Naive thymus-derived CD4-positive, alpha-beta T cell (primary cell): Measurements from ENCODE around the gene NEDD4L. TPM values are rescaled to one million over a fixed set of nuclear protein-coding genes. Genes with fewer than 3 reads are reported as not detected.

ENCODE experiments used
- ATAC-seq: fragments of 150-1000 bp; cut with Tn5 transposase; 2 replicates; pipeline ENCODE4 v1.10.0; 2021; ENCODE audit warnings: mild to moderate bottlenecking, moderate library complexity
- CTCF ChIA-PET: fragments of 350-600 bp; sonication (Branson Sonifier 250); formaldehyde crosslinking; loops from one replicate; lab custom pipeline; 2021; ENCODE audit warnings: antibody characterized with exemption; lab: Charles Lee
- POLR2A ChIA-PET: fragments of 350-600 bp; sonication (Branson Sonifier 250); formaldehyde crosslinking; loops from one replicate; lab custom pipeline; 2021; ENCODE audit warnings: antibody characterized with exemption, inconsistent platforms; lab: Charles Lee
- DNase-seq, 9 donors: peaks; one replicate each; pipeline versions ENCODE4 v3.0.0 to v3.0.0-alpha.2; 2020 to 2022; ENCODE audit warnings: mixed read lengths in 1 of 9
- H3K27ac ChIP-seq: one replicate; pipeline ENCODE4 v1.7.0; 2013; ENCODE audit warnings: mild to moderate bottlenecking, low read depth, low read length, moderate library complexity
- H3K27me3 ChIP-seq, 2 donors: one replicate each; pipeline ENCODE4 v1.7.0; 2013; ENCODE audit warnings: low read length in 2 of 2, mild to moderate bottlenecking in 2 of 2, moderate library complexity in 2 of 2; ENCODE audit not compliant: control insufficient read depth in 2 of 2, insufficient read depth in 2 of 2
- H3K36me3 ChIP-seq, 3 experiments: 1 replicate in 2 of 3; 2 replicates in 1 of 3; pipeline ENCODE4 v1.7.0; 2013; ENCODE audit warnings: low read length in 3 of 3, mild to moderate bottlenecking in 3 of 3, moderate library complexity in 1 of 3; ENCODE audit not compliant: insufficient read depth in 3 of 3, control insufficient read depth in 2 of 3
- H3K4me1 ChIP-seq, 2 donors: one replicate each; pipeline ENCODE4 v1.7.0; 2013; ENCODE audit warnings: low read length in 2 of 2, mild to moderate bottlenecking in 2 of 2, moderate library complexity in 1 of 2; ENCODE audit not compliant: control insufficient read depth in 2 of 2, insufficient read depth in 2 of 2
- H3K4me3 ChIP-seq: 2 replicates; pipeline ENCODE4 v1.7.0; 2013; ENCODE audit warnings: mild to moderate bottlenecking, low read length
- H3K9me3 ChIP-seq, 3 experiments: 1 replicate in 2 of 3; 2 replicates in 1 of 3; pipeline ENCODE4 v1.7.0; 2013; ENCODE audit warnings: low read length in 3 of 3; ENCODE audit not compliant: control insufficient read depth in 2 of 3
- H3K27ac Mint-ChIP-seq, 9 donors: one replicate each; pipeline ENCODE4 v1.8.0; 2020 to 2022; ENCODE audit warnings: mixed read lengths in 9 of 9, mild to moderate bottlenecking in 8 of 9, moderate library complexity in 5 of 9, inconsistent platforms in 2 of 9
- H3K27me3 Mint-ChIP-seq, 5 donors: one replicate each; pipeline ENCODE4 v1.8.0; 2021 to 2022; ENCODE audit warnings: mixed read lengths in 5 of 5, mild to moderate bottlenecking in 1 of 5
- H3K36me3 Mint-ChIP-seq, 5 donors: one replicate each; pipeline ENCODE4 v1.8.0; 2020 to 2022; ENCODE audit warnings: mixed read lengths in 5 of 5, mild to moderate bottlenecking in 3 of 5, inconsistent platforms in 1 of 5
- H3K4me1 Mint-ChIP-seq, 7 donors: one replicate each; pipeline ENCODE4 v1.8.0; 2020 to 2022; ENCODE audit warnings: mixed read lengths in 7 of 7, mild to moderate bottlenecking in 3 of 7, inconsistent platforms in 1 of 7
- H3K4me3 Mint-ChIP-seq, 10 donors: one replicate each; pipeline ENCODE4 v1.8.0; 2020 to 2022; ENCODE audit warnings: mild to moderate bottlenecking in 10 of 10, mixed read lengths in 10 of 10, moderate library complexity in 6 of 10, inconsistent platforms in 2 of 10
- H3K9me3 Mint-ChIP-seq, 11 donors: one replicate each; pipeline ENCODE4 v1.8.0; 2020 to 2022; ENCODE audit warnings: mixed read lengths in 11 of 11, mild to moderate bottlenecking in 4 of 11, inconsistent platforms in 1 of 11, moderate library complexity in 1 of 11
- intact Hi-C, 2 donors: fragments of 100-400 bp; cut with micrococcal nuclease; formaldehyde crosslinking; loops; one replicate each; pipeline ENCODE4 v1.15.1; 2023
- polyA plus RNA-seq, 2 donors: library from polyadenylated mRNA; unstranded; fragments of 300-500 nt; fragmentation: Illumina TruSeq; gene quantifications; one replicate each; pipeline ENCODE4 v1.2.3, GENCODE V29; 2021
- total RNA-seq, 6 experiments: library from RNA in 5 of 6; stranded (reverse) in 5 of 6; gene quantifications; 1 replicate in 5 of 6; 2 replicates in 1 of 6; pipeline ENCODE4 v1.2.3 and lab custom pipeline; 2021 to 2026

NEDD4L gene
- total and polyA plus RNA-seq, 7 experiments from 2014 or later: 1.1 to 10.3 (median 4.2) TPM

GRCh38 chr18:58267493-58267892 lies 223.5 kb downstream of the NEDD4L start:
- no peak for DNase-seq
- Histone ChIP-seq H3K4me3 (no peak overlapping the region), H3K4me1 (peaks cover 0 to 5% of the 10 kb centered on the region in 2 donors), H3K36me3 (no peaks in the 10 kb centered on the region), H3K9me3 (no peaks in the 10 kb centered on the region), H3K27me3 (no peaks in the 10 kb centered on the region), H3K27ac (no peak overlapping the region)
- ATAC-seq: no peak
- H3K27ac Mint-ChIP-seq: no peak overlapping the region
- POLR2A ChIA-PET: no interaction called here
- H3K4me1 Mint-ChIP-seq: peaks cover under 1 to 13% (median 5%) of the 10 kb centered on the region in 7 donors
- intact Hi-C loops: no loop called here
- peaks cover 0 to 1% (median 0%) of the 10 kb centered on the region in 11 donors for H3K9me3 Mint-ChIP-seq
- CTCF ChIA-PET: no interaction called here
- no peak overlapping the region for H3K4me3 Mint-ChIP-seq
- peaks cover 0 to 7% (median 0%) of the 10 kb centered on the region in 5 donors for H3K27me3 Mint-ChIP-seq
- no peaks in the 10 kb centered on the region for H3K36me3 Mint-ChIP-seq

GRCh38 chr18:58268849-58269248 lies 224.8 kb downstream of the NEDD4L start:
- H3K9me3 ChIP-seq: no peaks in the 10 kb centered on the region
- POLR2A ChIA-PET: no interaction called here
- CTCF ChIA-PET: no interaction called here

GRCh38 chr18:58269931-58270330 lies 225.9 kb downstream of the NEDD4L start:
- Histone ChIP-seq H3K4me1 (peaks cover 0 to 14% of the 10 kb centered on the region in 2 donors), H3K4me3 (no peak overlapping the region), H3K27ac (no peak overlapping the region), H3K36me3 (no peaks in the 10 kb centered on the region), H3K27me3 (no peaks in the 10 kb centered on the region), H3K9me3 (no peaks in the 10 kb centered on the region)
- ChIA-PET POLR2A (no interaction called here), CTCF (no interaction called here)
- peaks cover 0 to 7% (median 0%) of the 10 kb centered on the region in 11 donors for H3K9me3 Mint-ChIP-seq
- ATAC-seq (no peak), DNase-seq (no peak)
- H3K4me1 Mint-ChIP-seq: peaks cover 8 to 20% (median 16%) of the 10 kb centered on the region in 7 donors
- H3K27ac Mint-ChIP-seq: no peak overlapping the region
- H3K27me3 Mint-ChIP-seq: peaks cover 0 to 7% (median 0%) of the 10 kb centered on the region in 5 donors
- intact Hi-C loops: no loop called here
- H3K36me3 Mint-ChIP-seq: peaks cover 0 to 3% (median 0%) of the 10 kb centered on the region in 5 donors
- no peak overlapping the region for H3K4me3 Mint-ChIP-seq

More at GRCh38 chr18:58268849-58269248, 224.8 kb downstream of the NEDD4L start:
- DNase-seq (no peak), ATAC-seq (no peak)
- H3K4me3 ChIP-seq: no peak overlapping the region
- peaks cover 0 to 7% (median 0%) of the 10 kb centered on the region in 11 donors for H3K9me3 Mint-ChIP-seq
- no peak overlapping the region for H3K27ac ChIP-seq
- no peaks in the 10 kb centered on the region for H3K27me3 ChIP-seq
- intact Hi-C loops: no loop called here
- peaks cover 8 to 20% (median 16%) of the 10 kb centered on the region in 7 donors for H3K4me1 Mint-ChIP-seq
- no peaks in the 10 kb centered on the region for H3K36me3 ChIP-seq
- H3K27ac Mint-ChIP-seq: no peak overlapping the region
- peaks cover 0 to 3% (median 0%) of the 10 kb centered on the region in 5 donors for H3K36me3 Mint-ChIP-seq
- no peak overlapping the region for H3K4me3 Mint-ChIP-seq
- H3K27me3 Mint-ChIP-seq: peaks cover 0 to 7% (median 0%) of the 10 kb centered on the region in 5 donors
- peaks cover 0 to 14% of the 10 kb centered on the region in 2 donors for H3K4me1 ChIP-seq

- peaks cover 0 to 3% (median 0%) of the 10 kb centered on the region in 5 donors for H3K36me3 Mint-ChIP-seq
- H3K4me1 Mint-ChIP-seq: peaks cover 8 to 20% (median 16%) of the 10 kb centered on the region in 7 donors
- Histone ChIP-seq H3K4me3 (no peak overlapping the region), H3K9me3 (no peaks in the 10 kb centered on the region), H3K27ac (no peak overlapping the region), H3K36me3 (no peaks in the 10 kb centered on the region), H3K4me1 (peaks cover 0 to 14% of the 10 kb centered on the region in 2 donors), H3K27me3 (no peaks in the 10 kb centered on the region)
- CTCF ChIA-PET: no interaction called here
- no peak overlapping the region for H3K27ac Mint-ChIP-seq
- intact Hi-C loops: no loop called here
- POLR2A ChIA-PET: no interaction called here
- ATAC-seq (no peak), DNase-seq (no peak)
- peaks cover 0 to 7% (median 0%) of the 10 kb centered on the region in 11 donors for H3K9me3 Mint-ChIP-seq
- peaks cover 0 to 7% (median 0%) of the 10 kb centered on the region in 5 donors for H3K27me3 Mint-ChIP-seq
- H3K4me3 Mint-ChIP-seq: no peak overlapping the region
Observed at GRCh38 chr18:58270396-58270795, 226.4 kb downstream of the NEDD4L start.

GRCh38 chr18:58271770-58272169 lies 227.7 kb downstream of the NEDD4L start:
- Mint-ChIP-seq H3K9me3 (peaks cover 0 to 7% (median 0%) of the 10 kb centered on the region in 11 donors), H3K4me1 (peaks cover 8 to 20% (median 16%) of the 10 kb centered on the region in 7 donors), H3K27ac (no peak overlapping the region), H3K4me3 (no peak overlapping the region), H3K27me3 (peaks cover 0 to 3% (median 0%) of the 10 kb centered on the region in 5 donors), H3K36me3 (peaks cover 0 to 3% (median 0%) of the 10 kb centered on the region in 5 donors)
- Histone ChIP-seq H3K4me3 (no peak overlapping the region), H3K9me3 (no peaks in the 10 kb centered on the region), H3K36me3 (no peaks in the 10 kb centered on the region), H3K27ac (no peak overlapping the region), H3K4me1 (peaks cover 0 to 14% of the 10 kb centered on the region in 2 donors), H3K27me3 (no peaks in the 10 kb centered on the region)
- ATAC-seq (no peak), DNase-seq (no peak)
- intact Hi-C loops: no loop called here
- ChIA-PET CTCF (no interaction called here), POLR2A (interaction anchor here (0.6 kb wide), 1 partner anchor 1088 kb away, joined by 3 read pairs; the partner anchor contains the start of gene LMAN1)

GRCh38 chr18:58272209-58272608 lies 228.2 kb downstream of the NEDD4L start:
- Histone ChIP-seq H3K4me3 (no peak overlapping the region), H3K4me1 (peaks cover 0 to 14% of the 10 kb centered on the region in 2 donors), H3K9me3 (no peaks in the 10 kb centered on the region), H3K36me3 (no peaks in the 10 kb centered on the region), H3K27ac (no peak overlapping the region), H3K27me3 (no peaks in the 10 kb centered on the region)
- Mint-ChIP-seq H3K27me3 (peaks cover 0 to 3% (median 0%) of the 10 kb centered on the region in 5 donors), H3K36me3 (peaks cover 0 to 3% (median 0%) of the 10 kb centered on the region in 5 donors), H3K4me3 (peak overlapping the region in 2 of 10 donors; percentile 55), H3K27ac (peak overlapping the region in 1 of 9 donors; percentile 36), H3K4me1 (peaks cover 8 to 20% (median 16%) of the 10 kb centered on the region in 7 donors), H3K9me3 (peaks cover 0 to 7% (median 0%) of the 10 kb centered on the region in 11 donors)
- POLR2A ChIA-PET: interaction anchor here (0.6 kb wide), 1 partner anchor 1087 kb away, joined by 3 read pairs; the partner anchor contains the start of gene LMAN1
- DNase-seq (no peak), ATAC-seq (no peak)
- intact Hi-C loops: no loop called here
- CTCF ChIA-PET: interaction anchor here (0.6 kb wide), 1 partner anchor 18 kb away, joined by 6 read pairs; no protein-coding TSS in a partner anchor
